ENCODE measurements around the gene HTR6. TPM values are rescaled to one million over a fixed set of nuclear protein-coding genes. Genes with fewer than 3 reads are reported as not detected.

Gene HTR6
- total RNA-seq, 1 experiment from 2014 or later: 0.37 TPM

- H3K79me2 ChIP-seq (ENCODE audit: insufficient read depth, low read length): no peaks in the 10 kb centered on the region
- Mint-ChIP-seq H3K27me3 (ENCODE audit: low read depth) (peaks cover 3% of the 10 kb centered on the region), H3K36me3 (ENCODE audit: insufficient read depth in 1 of 3, low read depth in 3 of 3) (no peaks in the 10 kb centered on the region; a peak in 1 of 7 replicates), H3K27ac (no peak overlapping the region), H3K9me3 (no peaks in the 10 kb centered on the region), H3K4me3 (no peak overlapping the region), H3K4me1 (peaks cover 8 to 12% of the 10 kb centered on the region in 2 experiments)
- no peak for TF ChIP-seq CTCF (conservative IDR thresholded peaks at IDR 0.05)
- no peaks in the 10 kb centered on the region for H3K23me2 ChIP-seq (ENCODE audit: insufficient read length, low read depth, low read length, poor library complexity, severe bottlenecking)
- no peak overlapping the region for H3K9ac ChIP-seq (ENCODE audit: extremely low read depth, insufficient read length, low read length)
- H3K4me1 ChIP-seq (ENCODE audit: insufficient read depth, low read length): no peaks in the 10 kb centered on the region
- no peaks in the 10 kb centered on the region for H3K27me3 ChIP-seq (ENCODE audit: insufficient read depth, low read length)
- H2BK120ac ChIP-seq (ENCODE audit: low read depth, low read length, poor library complexity, severe bottlenecking): no peak overlapping the region
- no peak overlapping the region for H2BK12ac ChIP-seq (ENCODE audit: insufficient read length, low read depth, low read length)
- H3K4ac ChIP-seq (ENCODE audit: low read depth, low read length): no peak overlapping the region
- no peak overlapping the region for H2BK5ac ChIP-seq (ENCODE audit: insufficient read length, low read length)
- H3K9me3 ChIP-seq (ENCODE audit: control insufficient read depth, low read depth, low read length): no peaks in the 10 kb centered on the region
- no peak overlapping the region for H4K91ac ChIP-seq (ENCODE audit: insufficient read length, low read depth, low read length)
- H3K4me2 ChIP-seq (ENCODE audit: insufficient read depth, insufficient read length, low read length): no peak overlapping the region
- no peak overlapping the region for H3K23ac ChIP-seq (ENCODE audit: insufficient read length, low read depth, low read length)
- no peak overlapping the region for H3K18ac ChIP-seq (ENCODE audit: insufficient read length, low read depth, low read length)
- H4K5ac ChIP-seq (ENCODE audit: insufficient read length, low read depth, low read length): no peak overlapping the region
- H2BK20ac ChIP-seq (ENCODE audit: low read depth, low read length, poor library complexity, severe bottlenecking): no peak overlapping the region
- H2AFZ ChIP-seq (ENCODE audit: low read length): no peak overlapping the region
- H2AK5ac ChIP-seq (ENCODE audit: insufficient read length, low read length): no peak overlapping the region
- H3K56ac ChIP-seq (ENCODE audit: insufficient read length, low read depth, low read length): no peak overlapping the region
- no peaks in the 10 kb centered on the region for H3K79me1 ChIP-seq (ENCODE audit: insufficient read depth, low read depth, low read length, poor library complexity, severe bottlenecking)
- H3T11ph ChIP-seq (ENCODE audit: low read length): no peak overlapping the region
- no peak overlapping the region for H4K8ac ChIP-seq (replicated peaks; ENCODE audit: insufficient read length, low read depth, low read length)
- H4K20me1 ChIP-seq (ENCODE audit: control insufficient read depth, insufficient read depth, insufficient read length): no peaks in the 10 kb centered on the region
- no peak for DNase-seq
- no peak overlapping the region for H2BK15ac ChIP-seq (ENCODE audit: low read depth, low read length)
- no peak overlapping the region for H3K14ac ChIP-seq (ENCODE audit: insufficient read depth, low read length)
- no peak overlapping the region for H3K27ac ChIP-seq (ENCODE audit: insufficient read length, low read depth, low read length)
- WGBS (ENCODE audit: extremely low coverage, insufficient read length, low lambda C conversion rate): no CpG with 5 or more reads among the region's 7 CpGs
These were observed 31.1 kb downstream of the HTR6 start for GRCh38 chr1:19695772-19696171.
